ENCODE results near the gene LAP3.

LAP3 gene

GRCh38 chr4:17577665-17578481 is 875 bp downstream of the LAP3 start:
- no peak for TF ChIP-seq JUND (IDR thresholded peaks at IDR 0.05; ENCODE audit: low read depth)
- in situ Hi-C loops (cut with HindIII; ENCODE audit: low pct_unique_long_range_greater_than_20kb, low sequenced_read_pairs): no loop called here
- peak; percentile 15 to 16 for DNase-seq (ENCODE audit: low read depth in 1 of 2, low spot score in 1 of 2)

- DNase-seq (ENCODE audit: low read depth in 1 of 2, low spot score in 1 of 2): no peak
- in situ Hi-C loops (cut with HindIII; ENCODE audit: low pct_unique_long_range_greater_than_20kb, low sequenced_read_pairs): no loop called here
- TF ChIP-seq JUND (IDR thresholded peaks at IDR 0.05; ENCODE audit: low read depth): no peak
These were observed 1.5 kb downstream of the LAP3 start for GRCh38 chr4:17578482-17578891.

GRCh38 chr4:17580969-17581368 is 4.0 kb downstream of the LAP3 start:
- no peak for DNase-seq (ENCODE audit: low read depth in 1 of 2, low spot score in 1 of 2)
- in situ Hi-C loops (cut with HindIII; ENCODE audit: low pct_unique_long_range_greater_than_20kb, low sequenced_read_pairs): no loop called here
- TF ChIP-seq JUND (IDR thresholded peaks at IDR 0.05; ENCODE audit: low read depth): no peak

GRCh38 chr4:17583276-17583675 is 6.3 kb downstream of the LAP3 start:
- in situ Hi-C loops (cut with HindIII; ENCODE audit: low pct_unique_long_range_greater_than_20kb, low sequenced_read_pairs): no loop called here
- DNase-seq (ENCODE audit: low read depth in 1 of 2, low spot score in 1 of 2): no peak

GRCh38 chr4:17583941-17584340 is 6.9 kb downstream of the LAP3 start:
- in situ Hi-C loops (cut with HindIII; ENCODE audit: low pct_unique_long_range_greater_than_20kb, low sequenced_read_pairs): no loop called here

More at GRCh38 chr4:17583276-17583675, 6.3 kb downstream of the LAP3 start:
- TF ChIP-seq JUND (IDR thresholded peaks at IDR 0.05; ENCODE audit: low read depth): no peak

GRCh38 chr4:17584521-17585213 is 7.7 kb downstream of the LAP3 start:
- in situ Hi-C loops (cut with HindIII; ENCODE audit: low pct_unique_long_range_greater_than_20kb, low sequenced_read_pairs): no loop called here
- no peak for DNase-seq (ENCODE audit: low read depth in 1 of 2, low spot score in 1 of 2)
- no peak for TF ChIP-seq JUND (IDR thresholded peaks at IDR 0.05; ENCODE audit: low read depth)

More at GRCh38 chr4:17583941-17584340, 6.9 kb downstream of the LAP3 start:
- TF ChIP-seq JUND (IDR thresholded peaks at IDR 0.05; ENCODE audit: low read depth): no peak
- DNase-seq (ENCODE audit: low read depth in 1 of 2, low spot score in 1 of 2): no peak

GRCh38 chr4:17587094-17587822 is 10.3 kb downstream of the LAP3 start:
- TF ChIP-seq JUND (IDR thresholded peaks at IDR 0.05; ENCODE audit: low read depth): no peak
- in situ Hi-C loops (cut with HindIII; ENCODE audit: low pct_unique_long_range_greater_than_20kb, low sequenced_read_pairs): no loop called here
- DNase-seq (ENCODE audit: low read depth in 1 of 2, low spot score in 1 of 2): no peak

- in situ Hi-C loops (cut with HindIII; ENCODE audit: low pct_unique_long_range_greater_than_20kb, low sequenced_read_pairs): no loop called here
These were observed 12.4 kb downstream of the LAP3 start for GRCh38 chr4:17589355-17589754.

GRCh38 chr4:17595471-17596005 is 18.5 kb downstream of the LAP3 start:
- TF ChIP-seq JUND (IDR thresholded peaks at IDR 0.05; ENCODE audit: low read depth): no peak
- DNase-seq (ENCODE audit: low read depth in 1 of 2, low spot score in 1 of 2): no peak
- in situ Hi-C loops (cut with HindIII; ENCODE audit: low pct_unique_long_range_greater_than_20kb, low sequenced_read_pairs): no loop called here

More at GRCh38 chr4:17589355-17589754, 12.4 kb downstream of the LAP3 start:
- TF ChIP-seq JUND (IDR thresholded peaks at IDR 0.05; ENCODE audit: low read depth): no peak
- DNase-seq (ENCODE audit: low read depth in 1 of 2, low spot score in 1 of 2): no peak

GRCh38 chr4:17597517-17597916 is 20.5 kb downstream of the LAP3 start:
- no peak for TF ChIP-seq JUND (IDR thresholded peaks at IDR 0.05; ENCODE audit: low read depth)
- DNase-seq (ENCODE audit: low read depth in 1 of 2, low spot score in 1 of 2): peak; percentile 19 to 72
- in situ Hi-C loops (cut with HindIII; ENCODE audit: low pct_unique_long_range_greater_than_20kb, low sequenced_read_pairs): no loop called here

- no peak for TF ChIP-seq JUND (IDR thresholded peaks at IDR 0.05; ENCODE audit: low read depth)
- in situ Hi-C loops (cut with HindIII; ENCODE audit: low pct_unique_long_range_greater_than_20kb, low sequenced_read_pairs): no loop called here
- DNase-seq (ENCODE audit: low read depth in 1 of 2, low spot score in 1 of 2): no peak
These were observed 22.8 kb downstream of the LAP3 start for GRCh38 chr4:17599826-17600225.

- in situ Hi-C loops (cut with HindIII; ENCODE audit: low pct_unique_long_range_greater_than_20kb, low sequenced_read_pairs): no loop called here
- no peak for DNase-seq (ENCODE audit: low read depth in 1 of 2, low spot score in 1 of 2)
- TF ChIP-seq JUND (IDR thresholded peaks at IDR 0.05; ENCODE audit: low read depth): no peak
These were observed 28.2 kb downstream of the LAP3 start for GRCh38 chr4:17605236-17605635.

Data from T47D (cell line).